ENCODE results near the gene RAD21L1. TPM values are rescaled to one million over a fixed set of nuclear protein-coding genes. Genes with fewer than 3 reads are reported as not detected.

The RAD21L1 gene
- total and polyA plus RNA-seq, 2 of the 8 experiments (the other 6 are each of a cell fraction or from before 2014, with no cell fraction given), result 0.06 to 0.26 TPM

DNA sequence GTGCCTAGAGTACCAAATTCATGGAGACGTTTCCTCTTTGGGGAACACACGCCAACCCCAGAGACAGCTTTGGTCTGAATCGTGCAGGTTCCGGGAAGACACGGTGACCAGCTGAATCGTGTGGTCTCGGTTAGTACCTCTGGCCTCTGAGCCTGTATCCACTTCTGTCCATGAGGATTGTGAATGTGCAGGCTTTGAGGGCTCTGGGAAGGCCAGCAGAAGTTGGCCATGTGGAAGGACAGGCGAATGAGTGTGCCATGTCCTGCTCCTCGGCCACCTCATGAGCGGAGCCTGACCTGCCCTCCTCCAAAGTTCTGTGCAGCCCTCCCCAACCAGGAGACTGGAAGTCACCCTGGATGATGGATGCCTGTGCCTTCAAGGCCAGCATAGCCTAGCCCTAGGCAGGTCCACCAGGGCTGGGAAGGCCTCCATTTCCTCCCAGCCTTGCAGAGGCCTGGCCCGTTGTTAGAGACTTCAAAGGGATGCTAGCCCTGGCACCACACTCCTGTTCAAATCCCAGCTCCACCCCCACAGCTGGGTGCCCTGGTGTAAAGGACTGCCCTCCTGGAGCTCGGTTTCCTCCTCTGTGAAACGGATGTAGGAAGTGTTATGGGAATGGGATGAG lies 39.4 kb upstream of the RAD21L1 start:
- CTCF ChIA-PET (ENCODE audit: partially characterized antibody), result interaction anchor here (1.0 to 5.0 kb wide), 11 partner anchors 10 to 272 kb away, joined by 3 to 34 read pairs (median 4); no protein-coding TSS in a partner anchor
- Histone ChIP-seq H4K20me1 (replicated peaks in 1 of 2; ENCODE audit: control insufficient read depth in 1 of 2, insufficient read depth in 2 of 2, low read length in 2 of 2) (peaks cover 0 to 5% of the 10 kb centered on the region in 2 experiments), H2BK15ac (ENCODE audit: low read length) (peak overlapping the region; percentile 36), H3K23me2 (ENCODE audit: low read depth, low read length) (peaks cover 11% of the 10 kb centered on the region; the same call in 1 of the 2 replicates), H3K27me3 (replicated peaks in 1 of 4; ENCODE audit: control insufficient read depth in 3 of 4, extremely low read depth in 1 of 4, insufficient read depth in 3 of 4, low read length in 3 of 4) (peaks cover 8 to 35% (median 26%) of the 10 kb centered on the region in 4 experiments), H3K79me1 (ENCODE audit: low read depth, low read length) (0 out of 2 replicates have a peak, but pooled peaks cover 2% of the 10 kb centered on the region), H2BK20ac (ENCODE audit: low read length) (no peak overlapping the region), H3K14ac (ENCODE audit: insufficient read length) (no peak overlapping the region), H4K91ac (replicated peaks; ENCODE audit: insufficient read length, low read length) (peak overlapping the region; percentile 30), H3K23ac (ENCODE audit: insufficient read length) (no peak overlapping the region), H4K8ac (ENCODE audit: extremely low read depth, insufficient read depth, low read length) (no peak overlapping the region), H3K4ac (replicated peaks; ENCODE audit: insufficient read length, low read depth, low read length) (no peak overlapping the region), H3K56ac (replicated peaks; ENCODE audit: insufficient read length, low read depth, low read length) (no peak overlapping the region), H2BK5ac (ENCODE audit: low read depth, low read length) (peak overlapping the region; percentile 37; the same call in 1 of the 2 replicates), H2BK120ac (replicated peaks; ENCODE audit: low read depth, low read length) (peak overlapping the region; percentile 16), H2AK5ac (ENCODE audit: low read depth, low read length) (peak overlapping the region; percentile 87; the same call in 1 of the 2 replicates), H3K9me3 (ENCODE audit: insufficient read depth in 2 of 2, low read depth in 1 of 2, low read length in 1 of 2) (no peaks in the 10 kb centered on the region), H4K5ac (ENCODE audit: insufficient read length, low read depth, low read length) (no peak overlapping the region), H2BK12ac (ENCODE audit: low read depth, low read length) (peak overlapping the region; percentile 91), H3K79me2 (ENCODE audit: control insufficient read depth in 1 of 2, insufficient read depth in 2 of 2, low read length in 2 of 2) (no peaks in the 10 kb centered on the region), H3K4me1 (replicated peaks in 1 of 4; ENCODE audit: control insufficient read depth in 3 of 4, insufficient read depth in 4 of 4, low read length in 3 of 4) (peaks cover 0 to 14% (median 8%) of the 10 kb centered on the region in 4 experiments; a peak in 5 of 7 replicates), H3K4me3 (ENCODE audit: extremely low read depth in 1 of 4, insufficient read depth in 2 of 4, low read depth in 3 of 4, low read length in 4 of 4) (no peak overlapping the region), H3K18ac (ENCODE audit: extremely low read depth, low read length) (peak overlapping the region; percentile 34; the same call in 1 of the 2 replicates), H3K36me3 (ENCODE audit: control insufficient read depth in 2 of 4, insufficient read depth in 4 of 4, low read length in 3 of 4) (no peaks in the 10 kb centered on the region; a peak in 1 of 8 replicates), H3K9ac (replicated peaks in 1 of 4; ENCODE audit: extremely low read depth in 1 of 4, low read depth in 3 of 4, low read length in 3 of 4) (no peak overlapping the region), H3K27ac (ENCODE audit: low read depth, low read length) (no peak overlapping the region), H3K4me2 (ENCODE audit: insufficient read depth in 1 of 2, low read depth in 2 of 2, low read length in 2 of 2) (peak overlapping the region; percentile 15 to 63; a peak in 2 of 4 replicates), H2AFZ (ENCODE audit: low read length) (no peak overlapping the region)
- POLR2A ChIA-PET (ENCODE audit: partially characterized antibody), result interaction anchor here (1.0 kb wide), 1 partner anchor 13 kb away, joined by 3 read pairs; no protein-coding TSS in a partner anchor
- DNase-seq (ENCODE audit: low read depth in 1 of 2, low spot score in 2 of 2) (no peak), FAIRE-seq (no peak)
- no peak for TF ChIP-seq YY1 (IDR thresholded peaks at IDR 0.05; ENCODE audit: low read depth, low read length)
- 74% methylated on average over 13 of the region's 13 CpGs; no CpG with 5 or more reads in 1 of the 2 experiments for WGBS, 2 experiments (ENCODE audit: extremely low coverage in 1 of 2, insufficient coverage in 1 of 2, insufficient read length in 1 of 2, insufficient replicate concordance in 2 of 2, low coverage in 1 of 2, low lambda C conversion rate in 2 of 2, missing lambda C conversion rate in 1 of 2)

All from H1 (cell line).